Measurements from ENCODE around the gene EXOC3L4. TPM values are rescaled to one million over a fixed set of nuclear protein-coding genes. Genes with fewer than 3 reads are reported as not detected.
"Not testable (repeated sequence)": the region's sequence is repeated elsewhere in the genome, so short reads cannot be mapped to it uniquely, and the experiment has no call there.

Gene EXOC3L4
- total RNA-seq (2014; rRNA removed; shearing (Covaris generic)) (not detected in 2 replicates), polyA plus RNA-seq (2016; fragmentation: Nextera tagmentation; extraction: Ambion mirVana) (not detected in 2 replicates)

DNA sequence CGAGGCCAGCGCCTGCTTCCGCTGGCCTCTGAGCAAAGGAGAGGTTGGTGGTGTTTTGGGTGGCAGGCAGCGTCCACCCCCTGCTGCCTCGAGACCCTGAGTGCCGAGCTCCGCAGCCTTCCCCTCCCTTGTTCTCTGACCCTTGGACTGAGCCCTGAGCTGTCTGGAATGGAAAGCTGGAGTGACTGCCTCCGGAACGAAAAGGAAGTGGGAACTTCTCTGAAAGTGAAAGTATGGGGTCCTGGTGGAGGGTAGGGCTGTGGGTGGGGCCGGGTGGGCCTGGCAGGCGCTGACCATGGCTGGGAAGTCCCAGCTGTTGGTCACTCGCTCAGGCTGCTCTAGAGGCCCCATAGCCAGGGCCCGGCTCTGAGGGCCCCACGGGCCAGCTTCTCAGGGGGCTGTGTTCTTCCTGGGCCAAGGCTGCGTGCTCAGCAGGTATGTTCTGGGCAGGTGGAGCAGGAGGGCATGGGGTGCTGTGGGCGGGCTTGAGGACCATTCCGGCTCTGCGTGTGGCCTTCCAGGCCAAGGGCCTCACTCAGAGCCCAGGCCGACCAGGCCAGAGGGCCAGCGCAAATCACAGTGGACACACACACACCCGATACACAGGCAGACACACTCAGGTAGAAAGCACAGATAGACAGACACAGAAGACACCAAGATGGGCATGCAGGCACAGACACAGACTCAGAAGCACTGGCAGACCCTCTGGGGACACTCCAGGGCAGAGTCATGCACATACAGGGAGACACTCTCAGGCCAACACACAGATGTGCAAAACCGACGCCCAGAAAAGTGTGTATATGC is at the start of gene EXOC3L4:
EXOC3L4 (plus strand) TSS at position 320 of the 804 bp plus-strand sequence. CDS start 5,495 bp downstream, outside the sequence.
- no peaks in the 10 kb centered on the region for H3K79me2 ChIP-seq (ENCODE audit: insufficient read depth)
- H3K4me2 ChIP-seq (ENCODE audit: unreplicated experiment) = no peak within 1 kb of the TSS
- H3K4me1 ChIP-seq (ENCODE audit: insufficient read depth) = no peaks in the 10 kb centered on the region
- TF ChIP-seq EZH2 (IDR thresholded peaks at IDR 0.05; ENCODE audit: insufficient read depth, poor library complexity, severe bottlenecking) = no peak
- TF ChIP-seq EZH2phosphoT487 (IDR thresholded peaks at IDR 0.05; ENCODE audit: insufficient read depth, low read depth) = no peak
- H3K9me3 ChIP-seq (ENCODE audit: low read depth) = no peaks in the 10 kb centered on the region
- no peak within 1 kb of the TSS for H3K4me3 ChIP-seq
- in situ Hi-C loops (cut with MboI) = no loop called here
- H3K9me2 ChIP-seq (ENCODE audit: insufficient read depth) = no peaks in the 10 kb centered on the region
- no peaks in the 10 kb centered on the region for H4K20me1 ChIP-seq (ENCODE audit: insufficient read depth)
- H3F3A ChIP-seq (ENCODE audit: insufficient read depth) = no peaks in the 10 kb centered on the region
- H3K27ac ChIP-seq = no peak within 1 kb of the TSS
- no peaks in the 10 kb centered on the region for H3K36me3 ChIP-seq (ENCODE audit: low read depth)
- no peak within 1 kb of the TSS for H2AFZ ChIP-seq
- WGBS, 2 experiments (ENCODE audit: low coverage in 1 of 2, low lambda C conversion rate in 2 of 2, missing lambda C conversion rate in 2 of 2) = 80 to 81% methylated on average over 17 to 23 of the region's 23 CpGs
- H3K9ac ChIP-seq = no peak within 1 kb of the TSS
- H3K27me3 ChIP-seq (replicated peaks; ENCODE audit: insufficient read depth) = no peaks in the 10 kb centered on the region; the same call in 1 of the 2 replicates
- DNase-seq = no peak

DNA sequence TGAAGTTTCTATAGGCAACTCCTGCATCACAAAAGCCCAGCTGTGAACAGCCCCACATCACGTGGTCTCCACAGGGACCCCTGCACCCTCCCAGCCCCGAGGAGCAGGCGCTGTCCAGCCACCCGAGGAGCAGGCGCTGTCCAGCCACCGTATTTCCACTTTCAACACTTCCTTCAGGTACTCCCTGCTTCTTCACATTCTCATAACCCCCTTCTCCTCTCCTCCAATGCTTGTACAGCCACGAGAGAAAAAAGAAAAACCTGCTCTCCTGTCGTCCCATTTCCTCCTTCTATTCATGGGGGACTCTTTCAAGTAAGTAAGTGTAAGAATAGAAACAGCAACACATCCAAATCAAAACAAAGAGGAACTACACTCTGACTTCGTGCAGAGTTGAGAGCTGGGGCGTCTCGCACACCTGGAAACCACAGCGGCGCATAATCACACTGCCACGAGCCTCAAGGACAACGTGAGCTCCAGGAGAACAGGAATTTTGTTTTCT is 49.1 kb upstream of the EXOC3L4 start:
- H4K20me1 ChIP-seq (ENCODE audit: insufficient read depth) = peaks cover 27% of the 10 kb centered on the region; the same call in 1 of the 2 replicates
- peaks cover 100% of the 10 kb centered on the region for H3K79me2 ChIP-seq (ENCODE audit: insufficient read depth)
- no peaks in the 10 kb centered on the region for H3K9me2 ChIP-seq (ENCODE audit: insufficient read depth)
- H3K36me3 ChIP-seq (ENCODE audit: low read depth) = peaks cover 19% of the 10 kb centered on the region
- H3K4me3 ChIP-seq = no peak overlapping the region
- H3K4me2 ChIP-seq (ENCODE audit: unreplicated experiment) = no peak overlapping the region
- in situ Hi-C loops (cut with MboI) = no loop called here
- no peaks in the 10 kb centered on the region for H3F3A ChIP-seq (ENCODE audit: insufficient read depth)
- no peak overlapping the region for H3K27ac ChIP-seq
- no peaks in the 10 kb centered on the region for H3K27me3 ChIP-seq (replicated peaks; ENCODE audit: insufficient read depth)
- H3K4me1 ChIP-seq (ENCODE audit: insufficient read depth) = no peaks in the 10 kb centered on the region
- WGBS, 2 experiments (ENCODE audit: low coverage in 1 of 2, low lambda C conversion rate in 2 of 2, missing lambda C conversion rate in 2 of 2) = 76 to 78% methylated on average over 15 of the region's 15 CpGs
- H2AFZ ChIP-seq = no peak overlapping the region
- no peaks in the 10 kb centered on the region for H3K9me3 ChIP-seq (ENCODE audit: low read depth)
- no peak overlapping the region for H3K9ac ChIP-seq
- DNase-seq = no peak
- no peak for TF ChIP-seq EZH2 (IDR thresholded peaks at IDR 0.05; ENCODE audit: insufficient read depth, poor library complexity, severe bottlenecking)
- TF ChIP-seq EZH2phosphoT487 (IDR thresholded peaks at IDR 0.05; ENCODE audit: insufficient read depth, low read depth) = no peak

DNA sequence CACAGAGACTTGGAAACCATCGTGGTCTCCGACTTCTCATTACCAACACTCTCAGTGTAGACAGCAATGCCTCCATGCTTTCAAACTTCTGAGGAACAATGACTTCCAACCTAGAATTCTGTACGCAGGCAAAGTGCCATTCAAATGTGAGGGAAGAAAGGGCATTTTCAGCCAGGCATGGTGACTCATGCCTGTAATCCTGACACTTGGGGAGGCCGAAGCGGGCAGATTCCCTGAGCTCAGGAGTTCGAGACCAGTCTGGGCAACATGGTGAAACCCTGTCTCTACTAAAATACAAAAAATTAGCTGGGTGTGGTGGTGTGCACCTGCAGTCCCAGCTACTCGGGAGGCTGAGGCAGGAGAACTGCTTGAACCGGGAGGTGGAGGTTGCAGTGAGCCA is 47.1 kb upstream of the EXOC3L4 start:
- H3K9me2 ChIP-seq (ENCODE audit: insufficient read depth); DNase-seq; in situ Hi-C loops (cut with MboI); H3K4me2 ChIP-seq (ENCODE audit: unreplicated experiment); H3K9me3 ChIP-seq (ENCODE audit: low read depth); H3K9ac ChIP-seq; H3K4me1 ChIP-seq (ENCODE audit: insufficient read depth); H3K36me3 ChIP-seq (ENCODE audit: low read depth); H3F3A ChIP-seq (ENCODE audit: insufficient read depth); H2AFZ ChIP-seq; H3K27ac ChIP-seq; H3K27me3 ChIP-seq (replicated peaks; ENCODE audit: insufficient read depth); H3K4me3 ChIP-seq: not testable (repeated sequence)
- WGBS, 2 experiments (ENCODE audit: low coverage in 1 of 2, low lambda C conversion rate in 2 of 2, missing lambda C conversion rate in 2 of 2) = 93% methylated on average over 8 of the region's 8 CpGs
- Histone ChIP-seq H4K20me1 (ENCODE audit: insufficient read depth) (peaks cover 24% of the 10 kb centered on the region; the same call in 1 of the 2 replicates), H3K79me2 (ENCODE audit: insufficient read depth) (peaks cover 100% of the 10 kb centered on the region)

DNA sequence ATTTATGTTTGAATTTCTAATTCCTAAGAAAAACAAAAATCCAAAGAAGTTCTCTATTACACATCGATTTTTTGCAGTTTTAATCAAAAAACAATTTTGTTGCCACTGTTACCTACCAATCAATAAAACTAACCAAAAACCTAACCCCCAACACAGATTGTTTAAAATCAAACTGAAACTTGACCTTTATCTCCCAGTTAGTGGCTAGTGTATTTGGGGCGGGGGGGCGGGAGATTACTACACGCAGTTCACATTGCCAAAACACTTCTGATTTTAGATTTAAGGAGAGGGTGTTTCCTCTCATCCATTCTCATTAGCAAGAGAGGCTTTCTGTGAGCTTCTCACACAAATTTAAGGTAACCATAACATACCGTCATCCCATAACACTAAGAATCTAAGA is 43.6 kb upstream of the EXOC3L4 start:
- TF ChIP-seq EZH2phosphoT487 (IDR thresholded peaks at IDR 0.05; ENCODE audit: insufficient read depth, low read depth) (no peak), EZH2 (IDR thresholded peaks at IDR 0.05; ENCODE audit: insufficient read depth, poor library complexity, severe bottlenecking) (no peak)
- Histone ChIP-seq H3K27me3 (replicated peaks; ENCODE audit: insufficient read depth) (no peaks in the 10 kb centered on the region), H3K9ac (no peak overlapping the region), H4K20me1 (ENCODE audit: insufficient read depth) (peaks cover 23% of the 10 kb centered on the region; the same call in 1 of the 2 replicates), H3F3A (ENCODE audit: insufficient read depth) (peaks cover 18% of the 10 kb centered on the region), H3K79me2 (ENCODE audit: insufficient read depth) (peaks cover 100% of the 10 kb centered on the region), H2AFZ (no peak overlapping the region), H3K4me1 (ENCODE audit: insufficient read depth) (peaks cover 11% of the 10 kb centered on the region; the same call in 1 of the 2 replicates), H3K9me3 (ENCODE audit: low read depth) (no peaks in the 10 kb centered on the region), H3K27ac (no peak overlapping the region), H3K4me2 (ENCODE audit: unreplicated experiment) (no peak overlapping the region), H3K9me2 (ENCODE audit: insufficient read depth) (no peaks in the 10 kb centered on the region), H3K36me3 (ENCODE audit: low read depth) (no peaks in the 10 kb centered on the region; the same call in 1 of the 2 replicates), H3K4me3 (no peak overlapping the region)
- 92 to 100% methylated on average over 5 of the region's 5 CpGs for WGBS, 2 experiments (ENCODE audit: low coverage in 1 of 2, low lambda C conversion rate in 2 of 2, missing lambda C conversion rate in 2 of 2)
- DNase-seq = no peak
- in situ Hi-C loops (cut with MboI) = no loop called here

Measured in GM23248 (cell line).